BLaER1 treated with 17β-estradiol and CSF1 and Interleukin-3, amounts not matched to agents 10 nM and 100 nM (cell line): ENCODE data around the gene MFAP3L.
A peak's percentile ranks its signal among the peaks of the same experiment; 100 is the strongest.

Experiments used
- H3K27ac ChIP-seq, 11 experiments: shearing (Covaris generic); formaldehyde crosslinking; 2 replicates each; pipeline ENCODE4 v1.8.1; 2022
- H3K27me3 ChIP-seq, 11 experiments: shearing (Covaris generic); formaldehyde crosslinking; 2 replicates each; pipeline ENCODE4 v1.8.1; 2022
- H3K36me3 ChIP-seq, 11 experiments: shearing (Covaris generic); formaldehyde crosslinking; 2 replicates each; pipeline ENCODE4 v1.8.1; 2022
- H3K4me1 ChIP-seq, 10 experiments: shearing (Covaris generic); formaldehyde crosslinking; 2 replicates each; pipeline ENCODE4 v1.8.1; 2022
- H3K4me2 ChIP-seq, 11 experiments: shearing (Covaris generic); formaldehyde crosslinking; 2 replicates each; pipeline ENCODE4 v1.8.1; 2022
- H3K4me3 ChIP-seq, 10 experiments: shearing (Covaris generic); formaldehyde crosslinking; 2 replicates each; pipeline ENCODE4 v1.8.1; 2022
- H3K9ac ChIP-seq, 11 experiments: shearing (Covaris generic); formaldehyde crosslinking; 2 replicates each; pipeline ENCODE4 v1.8.1; 2022
- H3K9me3 ChIP-seq, 11 experiments: shearing (Covaris generic); formaldehyde crosslinking; replicated peaks in 1 of 11; 2 replicates each; pipeline ENCODE4 v1.8.1; 2022
- H4K20me1 ChIP-seq, 11 experiments: shearing (Covaris generic); formaldehyde crosslinking; 2 replicates each; pipeline ENCODE4 v1.8.1; 2022
- Cebpa-rat ChIP-seq, 11 experiments: shearing (Covaris generic); IDR thresholded peaks; 2 replicates each; pipeline ENCODE4 v1.8.1; 2022

Gene MFAP3L

GRCh38 chr4:170009291-170009690 lies 16.9 kb downstream of the MFAP3L start:
- no peaks in the 10 kb centered on the region for H3K36me3 ChIP-seq
- no peak overlapping the region for H3K9ac ChIP-seq
- no peaks in the 10 kb centered on the region for H3K27me3 ChIP-seq
- H3K4me2 ChIP-seq, result no peak overlapping the region
- no peaks in the 10 kb centered on the region for H4K20me1 ChIP-seq
- H3K27ac ChIP-seq, result no peak overlapping the region
- TF ChIP-seq Cebpa-rat (IDR thresholded peaks at IDR 0.05), result no peak
- no peak overlapping the region for H3K4me3 ChIP-seq
- H3K4me1 ChIP-seq, result peaks cover 8 to 24% (median 20%) of the 10 kb centered on the region in 10 experiments; a peak in 18 of 20 replicates
- peaks cover 7 to 18% (median 11%) of the 10 kb centered on the region in 11 experiments; a peak in 18 of 22 replicates for H3K9me3 ChIP-seq

GRCh38 chr4:170008801-170009200 lies 17.4 kb downstream of the MFAP3L start:
- H3K4me1 ChIP-seq, result peaks cover 8 to 24% (median 20%) of the 10 kb centered on the region in 10 experiments; a peak in 18 of 20 replicates
- no peaks in the 10 kb centered on the region for H4K20me1 ChIP-seq
- peak overlapping the region in 3 of 11 experiments; percentile 38 to 58 (median 50); a peak in 4 of 22 replicates for H3K4me2 ChIP-seq
- no peak overlapping the region for H3K4me3 ChIP-seq
- H3K27me3 ChIP-seq, result no peaks in the 10 kb centered on the region
- no peak overlapping the region for H3K27ac ChIP-seq
- no peak overlapping the region for H3K9ac ChIP-seq
- H3K9me3 ChIP-seq, result peaks cover 7 to 18% (median 11%) of the 10 kb centered on the region in 11 experiments; a peak in 18 of 22 replicates
- no peak for TF ChIP-seq Cebpa-rat (IDR thresholded peaks at IDR 0.05)
- no peaks in the 10 kb centered on the region for H3K36me3 ChIP-seq

- no peak overlapping the region for H3K9ac ChIP-seq
- peaks cover 8 to 24% (median 20%) of the 10 kb centered on the region in 10 experiments; a peak in 18 of 20 replicates for H3K4me1 ChIP-seq
- peak overlapping the region in 10 of 11 experiments; percentile 0 to 58 (median 24); a peak in 13 of 22 replicates for H3K4me2 ChIP-seq
- peaks cover 7 to 18% (median 11%) of the 10 kb centered on the region in 11 experiments; a peak in 18 of 22 replicates for H3K9me3 ChIP-seq
- H3K27me3 ChIP-seq, result no peaks in the 10 kb centered on the region
- no peak overlapping the region for H3K27ac ChIP-seq
- TF ChIP-seq Cebpa-rat (IDR thresholded peaks at IDR 0.05), result no peak
- H3K4me3 ChIP-seq, result no peak overlapping the region
- no peaks in the 10 kb centered on the region for H4K20me1 ChIP-seq
- H3K36me3 ChIP-seq, result no peaks in the 10 kb centered on the region
Observed at GRCh38 chr4:170008371-170008770, 17.8 kb downstream of the MFAP3L start.

- Histone ChIP-seq H3K4me3 (no peak overlapping the region), H3K9ac (no peak overlapping the region), H3K4me1 (peaks cover 8 to 24% (median 20%) of the 10 kb centered on the region in 10 experiments; a peak in 18 of 20 replicates), H3K4me2 (peak overlapping the region in 9 of 11 experiments; percentile 15 to 58 (median 38); a peak in 16 of 22 replicates), H3K9me3 (peaks cover 7 to 18% (median 11%) of the 10 kb centered on the region in 11 experiments; a peak in 18 of 22 replicates), H3K27ac (no peak overlapping the region), H3K36me3 (no peaks in the 10 kb centered on the region), H3K27me3 (no peaks in the 10 kb centered on the region), H4K20me1 (no peaks in the 10 kb centered on the region)
- peak in 1 of 11 experiments; percentile 22; a peak in 1 of 22 replicates for TF ChIP-seq Cebpa-rat (IDR thresholded peaks at IDR 0.05)
Observed at GRCh38 chr4:170007113-170007512, 19.1 kb downstream of the MFAP3L start.

- Histone ChIP-seq H3K36me3 (no peaks in the 10 kb centered on the region), H3K27me3 (no peaks in the 10 kb centered on the region), H3K4me2 (no peak overlapping the region), H3K9ac (no peak overlapping the region), H3K9me3 (peaks cover 0 to 7% (median 3%) of the 10 kb centered on the region in 11 experiments; a peak in 14 of 22 replicates), H4K20me1 (no peaks in the 10 kb centered on the region), H3K4me3 (no peak overlapping the region), H3K27ac (no peak overlapping the region), H3K4me1 (peaks cover 8 to 24% (median 20%) of the 10 kb centered on the region in 10 experiments; a peak in 18 of 20 replicates)
- no peak for TF ChIP-seq Cebpa-rat (IDR thresholded peaks at IDR 0.05)
Observed at GRCh38 chr4:170005472-170005871, 20.7 kb downstream of the MFAP3L start.

- peaks cover 8 to 24% (median 20%) of the 10 kb centered on the region in 10 experiments; a peak in 18 of 20 replicates for H3K4me1 ChIP-seq
- H3K27me3 ChIP-seq, result no peaks in the 10 kb centered on the region
- H3K27ac ChIP-seq, result no peak overlapping the region
- TF ChIP-seq Cebpa-rat (IDR thresholded peaks at IDR 0.05), result no peak
- no peak overlapping the region for H3K4me3 ChIP-seq
- no peaks in the 10 kb centered on the region for H3K9me3 ChIP-seq
- H3K9ac ChIP-seq, result no peak overlapping the region
- no peaks in the 10 kb centered on the region for H4K20me1 ChIP-seq
- no peaks in the 10 kb centered on the region for H3K36me3 ChIP-seq
- H3K4me2 ChIP-seq, result no peak overlapping the region
Observed at GRCh38 chr4:170004651-170005295, 21.4 kb downstream of the MFAP3L start.

- H4K20me1 ChIP-seq, result no peaks in the 10 kb centered on the region
- no peaks in the 10 kb centered on the region for H3K9me3 ChIP-seq
- H3K36me3 ChIP-seq, result no peaks in the 10 kb centered on the region
- H3K9ac ChIP-seq, result no peak overlapping the region
- H3K4me3 ChIP-seq, result no peak overlapping the region
- H3K4me2 ChIP-seq, result no peak overlapping the region
- peaks cover 18 to 29% (median 20%) of the 10 kb centered on the region in 10 experiments for H3K4me1 ChIP-seq
- no peak for TF ChIP-seq Cebpa-rat (IDR thresholded peaks at IDR 0.05)
- no peak overlapping the region for H3K27ac ChIP-seq
- no peaks in the 10 kb centered on the region for H3K27me3 ChIP-seq
Observed at GRCh38 chr4:170003071-170004070, 22.8 kb downstream of the MFAP3L start.

GRCh38 chr4:170001745-170002267 lies 24.4 kb downstream of the MFAP3L start:
- Histone ChIP-seq H3K4me3 (no peak overlapping the region), H3K27me3 (no peaks in the 10 kb centered on the region), H3K36me3 (no peaks in the 10 kb centered on the region), H3K4me2 (no peak overlapping the region), H3K9me3 (no peaks in the 10 kb centered on the region), H4K20me1 (no peaks in the 10 kb centered on the region), H3K27ac (no peak overlapping the region), H3K9ac (no peak overlapping the region), H3K4me1 (peaks cover 2 to 13% (median 10%) of the 10 kb centered on the region in 10 experiments; a peak in 18 of 20 replicates)
- TF ChIP-seq Cebpa-rat (IDR thresholded peaks at IDR 0.05), result no peak
